Fibroblast of skin of left biceps (primary cell): ENCODE measurements around the gene ZBTB12.

Source experiments
- DNase-seq, 2 experiments: peaks; one replicate each; pipeline ENCODE4 v3.0.0-alpha.2; 2013; ENCODE audit warnings: low read depth in 2 of 2

Gene ZBTB12

GRCh38 chr6:31850765-31851484 is 51.0 kb downstream of the ZBTB12 start:
- DNase-seq: no peak
